ENCODE data around the gene FCGR3B.
"Not testable (repeated sequence)": the region's sequence is repeated elsewhere in the genome, so short reads cannot be mapped to it uniquely, and the experiment has no call there.

DNA sequence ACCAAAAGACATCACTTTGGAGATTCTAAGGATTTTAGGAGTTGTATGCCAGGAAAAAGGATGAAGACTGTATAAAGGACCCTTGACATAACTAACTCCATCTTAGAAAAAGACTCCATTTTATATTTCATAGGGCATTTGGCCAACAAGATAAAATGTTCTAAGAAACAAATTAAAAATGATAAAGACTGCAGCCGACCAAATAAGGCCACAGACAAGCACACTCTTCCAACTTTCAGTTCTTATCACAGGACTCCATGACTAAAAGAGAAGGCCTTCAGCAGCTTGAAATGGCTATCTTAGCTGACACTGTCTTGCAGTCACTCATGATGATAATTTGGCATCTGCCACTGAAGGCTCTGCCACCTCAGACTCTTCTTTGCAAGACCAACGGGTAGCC lies 8.2 kb upstream of the FCGR3B start:
- TF ChIP-seq, protein P1, sequence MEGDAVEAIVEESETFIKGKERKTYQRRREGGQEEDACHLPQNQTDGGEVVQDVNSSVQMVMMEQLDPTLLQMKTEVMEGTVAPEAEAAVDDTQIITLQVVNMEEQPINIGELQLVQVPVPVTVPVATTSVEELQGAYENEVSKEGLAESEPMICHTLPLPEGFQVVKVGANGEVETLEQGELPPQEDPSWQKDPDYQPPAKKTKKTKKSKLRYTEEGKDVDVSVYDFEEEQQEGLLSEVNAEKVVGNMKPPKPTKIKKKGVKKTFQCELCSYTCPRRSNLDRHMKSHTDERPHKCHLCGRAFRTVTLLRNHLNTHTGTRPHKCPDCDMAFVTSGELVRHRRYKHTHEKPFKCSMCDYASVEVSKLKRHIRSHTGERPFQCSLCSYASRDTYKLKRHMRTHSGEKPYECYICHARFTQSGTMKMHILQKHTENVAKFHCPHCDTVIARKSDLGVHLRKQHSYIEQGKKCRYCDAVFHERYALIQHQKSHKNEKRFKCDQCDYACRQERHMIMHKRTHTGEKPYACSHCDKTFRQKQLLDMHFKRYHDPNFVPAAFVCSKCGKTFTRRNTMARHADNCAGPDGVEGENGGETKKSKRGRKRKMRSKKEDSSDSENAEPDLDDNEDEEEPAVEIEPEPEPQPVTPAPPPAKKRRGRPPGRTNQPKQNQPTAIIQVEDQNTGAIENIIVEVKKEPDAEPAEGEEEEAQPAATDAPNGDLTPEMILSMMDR (IDR thresholded peaks at IDR 0.05): not testable (repeated sequence)
- not testable (repeated sequence) for TF ChIP-seq POLR2A (IDR thresholded peaks at IDR 0.05)

Data from thyroid gland (tissue), 4 donors.